DMS79 (cell line): ENCODE measurements around the gene MKLN1.
A peak's percentile ranks its signal among the peaks of the same experiment; 100 is the strongest.
"Not testable (repeated sequence)": the region's sequence is repeated elsewhere in the genome, so short reads cannot be mapped to it uniquely, and the experiment has no call there.

ENCODE experiments used
- DNase-seq: peaks from one replicate; lab custom pipeline; 2025; lab: John Stamatoyannopoulos, UW

MKLN1 gene

GRCh38 chr7:131327626-131328376, at the start of gene MKLN1:
TSS of gene MKLN1 (plus strand) at chr7:131327876. CDS start at chr7:131327900, 24 bp downstream.
- DNase-seq = peak; percentile 59

- DNase-seq = no peak
Measured at GRCh38 chr7:131279044-131279443, 48.6 kb upstream of the MKLN1 start.

- DNase-seq = no peak
Measured at GRCh38 chr7:131281266-131282048, 46.2 kb upstream of the MKLN1 start.

- peak; percentile 74 for DNase-seq
Measured at GRCh38 chr7:131284702-131285419, 42.8 kb upstream of the MKLN1 start.

GRCh38 chr7:131285556-131285955, 42.1 kb upstream of the MKLN1 start:
- DNase-seq = no peak

GRCh38 chr7:131288450-131288849, 39.2 kb upstream of the MKLN1 start:
- no peak for DNase-seq

GRCh38 chr7:131289051-131289450, 38.6 kb upstream of the MKLN1 start:
- DNase-seq = no peak

- DNase-seq = no peak
Measured at GRCh38 chr7:131292141-131292905, 35.4 kb upstream of the MKLN1 start.

- DNase-seq = no peak
Measured at GRCh38 chr7:131293018-131293417, 34.7 kb upstream of the MKLN1 start.

- DNase-seq = no peak
Measured at GRCh38 chr7:131294553-131294952, 33.1 kb upstream of the MKLN1 start.

- DNase-seq = no peak
Measured at GRCh38 chr7:131298608-131298992, 29.1 kb upstream of the MKLN1 start.

- no peak for DNase-seq
Measured at GRCh38 chr7:131299074-131299473, 28.6 kb upstream of the MKLN1 start.

- no peak for DNase-seq
Measured at GRCh38 chr7:131300078-131300477, 27.6 kb upstream of the MKLN1 start.

GRCh38 chr7:131300572-131301466, 26.9 kb upstream of the MKLN1 start:
- no peak for DNase-seq

GRCh38 chr7:131302446-131302845, 25.2 kb upstream of the MKLN1 start:
- DNase-seq = no peak

GRCh38 chr7:131302876-131303707, 24.6 kb upstream of the MKLN1 start:
- no peak for DNase-seq

- DNase-seq = no peak
Measured at GRCh38 chr7:131305152-131305551, 22.5 kb upstream of the MKLN1 start.

- DNase-seq = not testable (repeated sequence)
Measured at GRCh38 chr7:131306041-131306440, 21.6 kb upstream of the MKLN1 start.

GRCh38 chr7:131306777-131307176, 20.9 kb upstream of the MKLN1 start:
- DNase-seq = no peak

GRCh38 chr7:131307627-131308026, 20.0 kb upstream of the MKLN1 start:
- no peak for DNase-seq
